T-helper 9 cell (primary cell): Measurements from ENCODE around the gene RUNX1.

Source experiments
- DNase-seq: peaks from one replicate; pipeline ENCODE4 v3.0.0-alpha.2; 2020
- total RNA-seq, 2 donors: gene quantifications; one replicate each; lab custom pipeline; 2026; lab: John Stamatoyannopoulos, UW

RUNX1 gene
- total RNA-seq = 54.5 to 75.6 reads per million in 2 donors

GRCh38 chr21:35048706-35049617, at the start of gene RUNX1:
TSS of gene RUNX1 (minus strand) at chr21:35049302.
- DNase-seq = peak; percentile 61

- no peak for DNase-seq
Measured at GRCh38 chr21:35097525-35097924, 48.4 kb upstream of the RUNX1 start.

GRCh38 chr21:35096959-35097358, 47.9 kb upstream of the RUNX1 start:
- DNase-seq = no peak

GRCh38 chr21:35095859-35096291, 46.8 kb upstream of the RUNX1 start:
- DNase-seq = no peak

GRCh38 chr21:35093514-35093913, 44.4 kb upstream of the RUNX1 start:
- no peak for DNase-seq

GRCh38 chr21:35091496-35091895, 42.4 kb upstream of the RUNX1 start:
- no peak for DNase-seq

- DNase-seq = no peak
Measured at GRCh38 chr21:35090403-35090802, 41.3 kb upstream of the RUNX1 start.

- no peak for DNase-seq
Measured at GRCh38 chr21:35088319-35088771, 39.2 kb upstream of the RUNX1 start.

GRCh38 chr21:35086357-35086756, 37.3 kb upstream of the RUNX1 start:
- no peak for DNase-seq

- no peak for DNase-seq
Measured at GRCh38 chr21:35084869-35085268, 35.8 kb upstream of the RUNX1 start.

GRCh38 chr21:35083246-35083645, 34.1 kb upstream of the RUNX1 start:
- no peak for DNase-seq

GRCh38 chr21:35081861-35082260, 32.8 kb upstream of the RUNX1 start:
- DNase-seq = no peak

GRCh38 chr21:35079181-35079580, 30.1 kb upstream of the RUNX1 start:
- DNase-seq = no peak

- no peak for DNase-seq
Measured at GRCh38 chr21:35077975-35078374, 28.9 kb upstream of the RUNX1 start.

- no peak for DNase-seq
Measured at GRCh38 chr21:35077466-35077865, 28.4 kb upstream of the RUNX1 start.

- no peak for DNase-seq
Measured at GRCh38 chr21:35075546-35075945, 26.4 kb upstream of the RUNX1 start.

GRCh38 chr21:35072960-35073359, 23.9 kb upstream of the RUNX1 start:
- DNase-seq = no peak

GRCh38 chr21:35072557-35072956, 23.5 kb upstream of the RUNX1 start:
- no peak for DNase-seq

- DNase-seq = no peak
Measured at GRCh38 chr21:35071347-35071746, 22.2 kb upstream of the RUNX1 start.

- DNase-seq = no peak
Measured at GRCh38 chr21:35070436-35070835, 21.3 kb upstream of the RUNX1 start.

- no peak for DNase-seq
Measured at GRCh38 chr21:35066824-35067223, 17.7 kb upstream of the RUNX1 start.

- no peak for DNase-seq
Measured at GRCh38 chr21:35063428-35064172, 14.5 kb upstream of the RUNX1 start.

GRCh38 chr21:35062016-35062415, 12.9 kb upstream of the RUNX1 start:
- no peak for DNase-seq

GRCh38 chr21:35059742-35060141, 10.6 kb upstream of the RUNX1 start:
- DNase-seq = no peak
